ENCODE results near the gene SMYD3. TPM values are rescaled to one million over a fixed set of nuclear protein-coding genes. Genes with fewer than 3 reads are reported as not detected.

The SMYD3 gene
- total RNA-seq, 1 donor from 2014 or later, result 34.9 TPM

DNA sequence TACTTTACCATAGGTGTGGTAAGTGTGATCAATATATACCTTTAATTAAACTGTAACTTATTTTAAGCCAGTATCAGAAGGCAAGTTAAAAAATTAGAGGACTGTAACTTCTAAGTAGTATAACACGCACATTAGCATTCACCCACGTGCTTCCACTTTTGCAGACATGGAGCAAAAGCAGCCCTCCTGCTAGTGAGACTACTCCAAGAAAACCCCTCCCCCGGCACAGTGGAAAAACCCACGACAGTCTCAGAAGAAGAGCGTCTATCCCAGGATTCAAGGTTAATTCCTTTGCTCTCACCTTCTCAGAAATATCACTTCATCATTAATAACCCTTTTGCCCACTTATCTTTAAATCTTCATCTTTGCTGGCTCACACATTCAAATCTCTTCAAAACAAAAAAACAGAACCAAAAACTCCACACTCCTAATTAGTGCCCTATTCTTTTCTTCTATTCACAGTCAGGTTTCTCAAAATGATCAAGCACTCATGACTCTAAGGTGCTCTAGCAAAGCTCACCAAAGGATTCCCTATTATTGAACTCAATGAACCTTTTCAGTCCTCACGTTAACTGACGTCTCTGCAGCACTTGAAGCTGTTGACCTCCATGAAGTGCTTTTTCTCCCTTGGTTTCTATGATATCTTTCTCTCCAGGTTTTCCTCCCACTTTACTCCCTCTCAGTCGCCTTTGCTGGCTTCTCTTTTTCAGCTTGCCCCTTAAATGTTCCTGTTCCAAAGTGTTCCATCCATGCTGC lies 213.5 kb downstream of the SMYD3 start:
- Mint-ChIP-seq H3K36me3 (no peaks in the 10 kb centered on the region), H3K4me3 (no peak overlapping the region), H3K27me3 (ENCODE audit: low read depth) (no peaks in the 10 kb centered on the region), H3K9me3 (no peaks in the 10 kb centered on the region), H3K27ac (no peak overlapping the region), H3K4me1 (peaks cover 24% of the 10 kb centered on the region)
- TF ChIP-seq, protein P1, sequence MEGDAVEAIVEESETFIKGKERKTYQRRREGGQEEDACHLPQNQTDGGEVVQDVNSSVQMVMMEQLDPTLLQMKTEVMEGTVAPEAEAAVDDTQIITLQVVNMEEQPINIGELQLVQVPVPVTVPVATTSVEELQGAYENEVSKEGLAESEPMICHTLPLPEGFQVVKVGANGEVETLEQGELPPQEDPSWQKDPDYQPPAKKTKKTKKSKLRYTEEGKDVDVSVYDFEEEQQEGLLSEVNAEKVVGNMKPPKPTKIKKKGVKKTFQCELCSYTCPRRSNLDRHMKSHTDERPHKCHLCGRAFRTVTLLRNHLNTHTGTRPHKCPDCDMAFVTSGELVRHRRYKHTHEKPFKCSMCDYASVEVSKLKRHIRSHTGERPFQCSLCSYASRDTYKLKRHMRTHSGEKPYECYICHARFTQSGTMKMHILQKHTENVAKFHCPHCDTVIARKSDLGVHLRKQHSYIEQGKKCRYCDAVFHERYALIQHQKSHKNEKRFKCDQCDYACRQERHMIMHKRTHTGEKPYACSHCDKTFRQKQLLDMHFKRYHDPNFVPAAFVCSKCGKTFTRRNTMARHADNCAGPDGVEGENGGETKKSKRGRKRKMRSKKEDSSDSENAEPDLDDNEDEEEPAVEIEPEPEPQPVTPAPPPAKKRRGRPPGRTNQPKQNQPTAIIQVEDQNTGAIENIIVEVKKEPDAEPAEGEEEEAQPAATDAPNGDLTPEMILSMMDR (IDR thresholded peaks at IDR 0.05; ENCODE audit: unreplicated experiment), result no peak
- no peak for DNase-seq (ENCODE audit: low spot score in 2 of 2, unreplicated experiment in 2 of 2)

DNA sequence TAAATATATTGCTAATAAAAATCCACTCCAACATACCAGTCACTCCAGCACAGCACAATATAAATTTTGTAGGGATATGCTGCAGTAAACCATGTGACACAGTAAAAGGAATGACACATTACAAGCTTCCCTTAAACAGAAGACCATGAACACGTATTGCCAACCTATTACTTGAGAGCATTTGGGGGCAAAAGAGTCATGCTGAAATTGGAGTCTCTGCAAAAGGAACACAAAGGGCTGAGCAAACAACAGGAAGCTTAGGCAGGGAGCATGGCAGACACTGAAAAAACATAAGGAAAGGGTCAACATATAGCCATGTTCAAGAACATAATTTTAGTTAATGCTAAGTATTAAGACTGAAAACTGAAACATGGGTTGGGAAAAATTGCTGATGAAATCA lies 214.5 kb downstream of the SMYD3 start:
- Mint-ChIP-seq H3K27ac (no peak overlapping the region), H3K4me3 (no peak overlapping the region), H3K27me3 (ENCODE audit: low read depth) (no peaks in the 10 kb centered on the region), H3K9me3 (no peaks in the 10 kb centered on the region), H3K36me3 (no peaks in the 10 kb centered on the region), H3K4me1 (peaks cover 24% of the 10 kb centered on the region)
- TF ChIP-seq, protein P1 (IDR thresholded peaks at IDR 0.05; ENCODE audit: unreplicated experiment), result no peak
- DNase-seq (ENCODE audit: low spot score in 2 of 2, unreplicated experiment in 2 of 2), result no peak

DNA sequence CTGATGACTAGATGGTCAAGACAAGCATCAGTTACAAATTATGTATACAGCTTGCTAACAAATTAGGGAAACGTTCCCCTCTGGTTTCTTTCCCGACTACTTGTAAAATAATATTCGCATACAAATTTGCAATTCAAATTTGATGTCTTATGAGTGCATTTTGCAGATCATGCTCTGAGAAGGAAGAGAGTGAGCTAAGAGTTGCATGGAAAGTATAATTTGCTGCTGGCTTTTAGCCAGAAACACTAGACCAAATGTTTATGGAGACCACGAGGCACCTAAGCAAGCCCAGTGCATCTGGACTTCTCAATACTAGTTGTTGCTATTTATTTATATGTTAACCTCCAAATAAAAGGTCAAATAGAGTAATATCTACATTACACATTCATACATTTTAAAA lies 216.0 kb downstream of the SMYD3 start:
- Mint-ChIP-seq H3K4me1 (peaks cover 18% of the 10 kb centered on the region), H3K9me3 (no peaks in the 10 kb centered on the region), H3K27me3 (ENCODE audit: low read depth) (no peaks in the 10 kb centered on the region), H3K27ac (no peak overlapping the region), H3K4me3 (no peak overlapping the region), H3K36me3 (no peaks in the 10 kb centered on the region)
- no peak for DNase-seq (ENCODE audit: low spot score in 2 of 2, unreplicated experiment in 2 of 2)
- TF ChIP-seq, protein P1 (IDR thresholded peaks at IDR 0.05; ENCODE audit: unreplicated experiment), result no peak

DNA sequence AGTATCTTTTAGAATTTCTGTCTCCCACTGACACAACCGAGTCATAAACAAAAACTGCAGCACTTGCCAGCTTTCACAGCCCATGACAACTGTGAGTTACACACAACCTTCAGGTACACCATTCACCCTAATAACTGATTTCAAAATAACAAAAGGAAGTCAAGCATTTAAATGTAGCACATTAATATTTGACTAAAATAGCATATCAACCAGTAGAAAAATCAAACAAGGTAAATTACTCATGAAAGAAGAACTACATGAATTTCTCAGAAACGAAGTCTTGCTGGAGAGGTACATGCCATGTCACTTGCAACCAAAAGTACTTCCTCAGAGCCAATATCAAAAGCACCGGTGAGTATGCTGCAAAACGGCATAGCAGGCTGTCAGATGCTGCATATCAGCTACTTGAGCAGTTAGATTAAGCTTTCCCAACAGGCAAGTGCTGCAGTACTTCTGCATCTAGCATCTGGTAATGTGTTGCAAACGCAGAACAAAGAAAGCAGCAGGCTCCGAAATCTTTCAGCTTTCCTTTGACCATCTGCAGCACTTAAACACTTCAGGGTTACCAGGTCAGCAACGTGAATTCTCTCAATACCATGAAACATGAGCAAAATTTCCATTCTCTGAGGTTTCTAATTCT lies 223.2 kb downstream of the SMYD3 start:
- Mint-ChIP-seq H3K4me3 (no peak overlapping the region), H3K27me3 (ENCODE audit: low read depth) (no peaks in the 10 kb centered on the region), H3K4me1 (peaks cover 16% of the 10 kb centered on the region), H3K36me3 (no peaks in the 10 kb centered on the region), H3K9me3 (peaks cover 9% of the 10 kb centered on the region), H3K27ac (no peak overlapping the region)
- no peak for DNase-seq (ENCODE audit: low spot score in 2 of 2, unreplicated experiment in 2 of 2)
- TF ChIP-seq, protein P1 (IDR thresholded peaks at IDR 0.05; ENCODE audit: unreplicated experiment), result no peak

DNA sequence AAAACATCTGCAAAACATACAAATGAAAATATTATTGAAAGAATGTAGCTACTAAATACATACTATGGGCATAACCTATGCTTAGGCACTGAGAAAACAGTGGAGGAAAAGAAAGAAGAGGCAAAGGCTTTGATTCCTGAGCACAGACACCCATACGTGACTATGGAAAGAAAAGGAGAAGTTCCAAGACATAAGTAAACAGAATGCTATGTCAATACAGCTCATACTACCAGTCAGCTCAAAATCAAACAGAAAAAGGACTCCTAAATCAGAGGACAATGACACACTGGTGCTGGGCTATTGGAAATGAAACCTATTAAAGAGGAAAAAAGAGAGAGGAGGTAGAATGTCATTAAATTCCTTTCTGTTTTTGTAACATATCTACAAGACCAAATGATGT lies 225.4 kb downstream of the SMYD3 start:
- TF ChIP-seq, protein P1 (IDR thresholded peaks at IDR 0.05; ENCODE audit: unreplicated experiment), result no peak
- Mint-ChIP-seq H3K4me3 (no peak overlapping the region), H3K36me3 (no peaks in the 10 kb centered on the region), H3K4me1 (peaks cover 17% of the 10 kb centered on the region), H3K27ac (no peak overlapping the region), H3K9me3 (peaks cover 9% of the 10 kb centered on the region), H3K27me3 (ENCODE audit: low read depth) (no peaks in the 10 kb centered on the region)
- DNase-seq (ENCODE audit: low spot score in 2 of 2, unreplicated experiment in 2 of 2), result no peak

Data from mesothelial cell of epicardium (in vitro differentiated cells).